Measurements from ENCODE around the gene PDE4D.

Gene PDE4D

DNA sequence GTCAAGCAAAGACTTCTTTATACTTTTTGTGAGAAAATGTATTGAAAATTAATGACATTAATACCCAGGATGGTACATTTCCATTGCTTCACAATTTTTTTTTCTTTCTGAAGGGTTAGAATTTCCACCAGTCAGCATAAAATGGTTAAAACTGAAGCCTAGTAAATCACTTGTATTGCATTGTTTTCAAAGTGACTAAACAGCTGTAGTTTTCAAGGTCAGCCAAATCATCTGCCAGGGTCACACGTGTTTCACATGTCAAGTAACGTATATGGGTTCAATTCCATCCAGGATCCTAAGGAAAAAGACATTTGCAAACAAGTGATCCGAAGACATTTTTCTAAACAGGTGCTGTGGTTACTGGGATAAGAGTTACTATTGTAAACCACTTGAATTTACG, 736.5 kb downstream of the PDE4D start:
- DNase-seq: no peak

DNA sequence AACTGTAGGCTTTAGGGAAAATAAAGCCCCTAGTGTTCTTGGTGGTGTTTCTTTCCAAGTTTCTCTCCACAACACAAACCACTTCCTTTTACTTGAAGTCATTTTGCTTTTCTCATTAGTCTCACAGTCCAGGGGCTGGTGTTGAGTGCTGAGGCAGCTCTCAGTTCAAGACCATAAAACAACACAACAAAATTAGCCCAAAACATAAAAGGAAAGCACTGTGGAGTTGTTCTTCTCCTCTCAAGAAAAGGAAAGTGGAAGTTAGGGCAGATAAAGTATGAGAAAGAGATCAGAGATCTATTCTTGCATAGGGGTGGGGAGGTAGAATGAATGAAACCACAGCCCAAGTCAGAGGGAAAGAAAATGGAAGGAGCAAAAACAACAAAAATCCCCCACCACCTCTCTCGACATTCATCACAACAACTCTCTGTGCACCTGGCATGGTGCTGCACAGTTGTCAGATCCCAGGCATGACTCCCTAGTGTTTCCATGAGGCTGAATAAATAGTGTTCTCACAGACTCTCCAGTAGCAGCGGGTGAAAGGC, 740.8 kb downstream of the PDE4D start:
- DNase-seq: no peak

DNA sequence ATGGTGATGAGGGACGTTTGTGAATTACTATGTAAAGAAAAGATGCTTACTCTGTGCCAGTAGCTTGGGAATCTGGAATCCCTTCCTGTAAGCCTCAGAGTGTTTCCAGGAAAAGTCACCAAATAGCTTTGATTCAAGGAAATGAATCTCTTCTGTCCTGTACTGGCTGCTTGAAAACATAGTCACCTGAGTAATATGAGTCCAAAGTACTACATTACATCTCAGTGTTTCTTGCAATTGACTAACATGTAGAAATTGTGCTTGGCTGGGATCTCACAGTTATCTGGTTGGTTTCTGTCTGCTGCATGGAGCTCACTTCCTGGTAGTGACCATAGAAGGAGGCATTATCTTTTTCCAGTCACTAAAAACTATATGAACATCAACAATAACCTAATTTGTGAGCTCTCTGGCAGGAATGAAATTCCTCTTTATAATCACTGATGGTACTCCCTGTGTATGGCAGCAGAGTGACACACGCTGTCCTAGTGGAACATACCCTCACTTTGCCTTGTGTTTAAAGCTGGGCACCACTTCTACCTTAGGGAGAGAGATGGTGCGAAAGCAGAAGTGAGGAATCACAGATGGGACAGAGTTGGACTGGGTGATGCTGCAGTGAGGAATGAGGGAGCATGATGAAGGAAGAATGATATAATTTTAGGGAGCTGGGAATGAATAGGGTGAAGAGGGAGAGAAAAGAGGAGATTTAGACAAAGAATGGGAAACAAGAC, 742.2 kb downstream of the PDE4D start:
- no peak for DNase-seq

DNA sequence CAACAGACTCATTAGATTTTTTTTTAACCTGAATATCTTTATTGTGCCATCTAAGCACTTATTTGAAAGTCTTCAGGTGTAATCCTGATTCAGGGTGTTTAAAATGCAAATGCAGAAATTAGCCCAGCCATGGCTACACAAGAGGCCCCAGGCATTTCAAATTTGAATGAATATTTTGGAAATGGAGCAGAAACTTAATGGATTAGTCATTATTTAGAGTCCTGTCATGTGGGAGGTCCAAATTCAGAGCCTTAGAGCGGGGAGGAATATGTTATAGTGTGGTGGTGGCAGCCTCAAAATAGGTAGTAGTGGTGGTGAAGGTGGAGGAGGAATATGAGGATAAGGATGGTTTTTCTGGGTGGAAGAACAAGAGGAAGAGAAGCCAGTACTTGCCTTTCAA, 743.7 kb downstream of the PDE4D start:
- no peak for DNase-seq

DNA sequence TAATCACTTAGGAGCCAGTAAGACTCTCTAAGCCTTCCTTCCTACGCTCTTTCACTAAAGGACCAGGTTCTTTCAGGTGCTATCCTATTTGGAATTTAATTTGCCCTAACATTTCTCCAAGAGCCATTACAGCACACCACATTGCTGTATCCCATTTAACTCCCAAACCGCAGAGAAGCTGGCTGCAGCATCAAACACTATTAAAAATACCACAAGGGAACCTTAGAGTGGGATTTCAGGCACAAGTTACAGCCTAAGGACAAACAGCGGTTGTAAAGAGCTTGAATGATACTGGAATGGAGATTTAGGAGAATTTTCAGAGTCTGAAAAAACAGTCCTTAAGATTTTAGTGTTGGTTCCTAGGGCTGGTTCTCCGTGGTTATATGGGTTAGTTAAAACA, 744.3 kb downstream of the PDE4D start:
- no peak for DNase-seq

DNA sequence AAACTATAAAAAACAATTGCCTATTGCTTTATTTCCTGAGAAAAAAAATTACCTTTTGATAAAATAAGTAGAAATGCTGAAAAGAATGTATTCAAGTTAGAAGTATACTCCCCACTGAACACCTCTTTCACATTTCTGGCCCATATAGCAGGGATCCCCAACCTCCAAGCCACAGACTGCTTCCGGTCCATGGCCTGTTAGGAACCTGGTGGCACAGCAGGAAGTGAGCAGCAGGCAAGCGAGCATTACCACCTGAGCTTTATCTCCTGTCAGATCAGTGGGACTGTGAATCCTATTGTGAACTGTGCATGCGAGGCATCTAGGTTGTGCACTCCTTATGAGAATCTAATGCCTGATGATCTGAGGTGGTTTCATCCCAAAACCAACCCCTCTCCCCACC, 746.8 kb downstream of the PDE4D start:
- no peak for DNase-seq

DNA sequence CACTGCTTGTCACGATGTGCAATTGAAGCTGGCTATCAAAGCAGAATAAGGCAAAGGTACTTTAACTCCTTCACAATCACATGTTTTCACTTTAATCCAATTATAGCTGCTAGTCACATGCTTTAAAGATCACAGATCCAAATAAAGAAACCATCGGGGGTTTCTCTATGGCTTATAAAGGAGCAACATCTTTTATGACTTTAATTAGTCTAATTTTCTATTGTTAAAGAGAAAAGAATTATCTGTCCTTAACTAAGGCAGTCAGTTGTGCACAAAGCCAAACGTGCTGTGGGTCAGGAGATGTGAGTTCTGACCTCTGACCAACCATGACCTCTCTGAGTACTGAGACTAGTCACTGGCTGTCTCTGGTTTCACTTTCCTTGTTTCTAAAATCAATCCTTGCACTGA, 749.6 kb downstream of the PDE4D start:
- DNase-seq: no peak

DNA sequence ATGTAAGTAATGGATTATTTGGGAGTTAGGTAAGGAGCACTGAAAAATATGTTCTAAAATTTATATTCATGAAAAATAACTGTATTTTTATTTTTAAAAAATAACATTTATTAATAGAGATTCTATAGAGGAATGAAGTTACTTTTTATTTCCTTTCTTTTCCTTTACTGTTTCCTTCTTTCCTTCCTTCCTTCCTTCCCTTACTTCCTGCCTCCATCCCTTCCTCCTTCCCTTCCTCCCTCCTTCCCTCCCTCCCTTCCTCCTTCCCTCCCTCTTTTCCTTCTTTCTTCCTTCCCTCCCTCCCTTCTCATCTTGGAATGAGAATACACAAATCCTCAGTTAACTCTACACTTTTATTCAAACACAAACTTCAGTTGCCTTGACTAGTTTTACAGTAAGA, 750.6 kb downstream of the PDE4D start:
- no peak for DNase-seq

DNA sequence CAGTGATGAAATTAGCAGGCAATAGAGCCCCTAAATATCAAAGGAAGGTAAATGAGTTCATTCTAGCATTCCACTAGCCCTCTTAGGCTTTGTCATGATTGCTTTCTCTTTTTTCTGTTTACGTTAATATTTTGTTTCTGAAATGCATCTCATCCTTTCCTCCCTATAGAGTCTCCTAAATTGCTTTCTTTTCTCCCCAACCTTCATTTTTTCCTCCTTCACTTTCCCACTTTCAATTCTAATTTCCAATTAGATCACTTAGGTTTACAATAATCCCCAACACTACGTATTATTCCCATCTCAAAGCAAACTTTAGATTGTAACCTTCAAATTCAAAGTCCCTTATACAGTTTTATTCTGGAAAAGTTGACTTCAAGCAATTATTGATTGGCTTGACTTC, 751.4 kb downstream of the PDE4D start:
- no peak for DNase-seq

DNA sequence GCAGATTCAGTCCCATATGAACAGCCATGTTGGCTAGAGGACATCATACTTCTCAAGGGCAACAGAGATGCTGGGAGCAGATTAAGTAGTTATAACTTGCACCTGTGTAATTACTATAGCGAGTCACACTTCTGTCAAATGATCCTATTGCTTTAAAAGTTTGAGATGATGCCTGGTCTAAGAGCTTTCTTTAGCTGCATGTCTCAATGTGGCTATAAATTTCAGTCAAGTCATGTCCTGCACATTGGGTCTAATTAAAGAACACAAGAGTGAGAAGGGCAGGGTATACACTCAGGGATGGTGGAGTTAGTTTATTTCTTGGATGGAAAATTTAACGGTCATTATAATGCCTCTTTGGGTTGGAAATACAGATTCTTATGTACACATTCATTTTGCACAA, 753.4 kb downstream of the PDE4D start:
- no peak for DNase-seq

DNA sequence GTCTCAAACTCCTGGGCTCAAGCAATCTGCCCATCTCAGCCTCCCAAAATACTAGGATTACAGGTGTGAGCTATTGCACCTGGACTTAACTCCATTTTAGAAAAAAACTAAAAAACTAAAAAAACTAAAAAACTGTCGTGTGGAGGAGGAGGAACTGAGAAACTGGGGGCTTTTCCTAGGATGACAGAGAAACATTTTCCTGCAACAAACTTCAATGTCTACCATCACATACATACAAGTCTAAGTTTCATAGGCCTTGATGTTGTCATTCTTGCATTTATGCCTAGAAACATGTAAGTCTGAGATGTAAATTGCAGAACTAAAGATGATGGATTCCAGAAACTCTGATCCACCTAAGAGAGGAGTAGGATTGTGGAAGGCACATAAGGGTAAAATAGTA, 753.8 kb downstream of the PDE4D start:
- no peak for DNase-seq

DNA sequence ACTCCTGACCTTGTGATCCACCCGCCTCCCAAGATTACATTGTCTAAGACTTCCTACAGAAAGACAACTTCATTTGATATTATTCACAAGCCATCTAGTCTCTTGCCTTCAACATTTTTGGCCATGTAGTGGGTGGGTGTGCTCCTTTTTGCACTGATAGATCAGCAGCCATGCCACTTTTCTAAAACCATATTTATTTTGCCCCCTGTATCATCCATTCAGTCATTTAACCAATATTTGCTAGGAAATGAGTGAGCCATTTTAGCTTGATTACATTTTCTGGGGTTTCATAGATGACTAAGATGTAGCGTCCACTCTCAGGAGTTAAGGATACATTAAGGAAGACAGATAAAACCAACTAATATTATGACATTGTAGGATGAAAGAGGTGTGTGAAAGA, 755.0 kb downstream of the PDE4D start:
- no peak for DNase-seq

DNA sequence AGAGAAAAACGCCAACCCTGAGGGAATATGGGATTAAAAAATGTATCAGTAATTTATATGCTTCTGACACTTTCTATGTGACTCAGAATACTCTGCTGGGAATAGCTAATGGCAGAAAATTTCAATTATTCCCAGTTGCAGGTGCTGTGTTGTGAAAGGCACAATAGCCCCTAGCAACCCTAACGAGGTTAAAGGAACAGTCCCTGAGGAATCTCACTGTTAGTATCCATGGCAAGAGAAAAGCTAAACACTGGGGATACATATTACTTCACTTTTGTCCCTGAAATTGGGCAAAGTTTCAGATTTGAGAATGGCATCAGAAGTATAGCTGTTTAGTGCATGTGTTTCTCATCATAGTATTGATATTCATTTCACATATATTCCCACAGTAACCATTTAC, 755.7 kb downstream of the PDE4D start:
- DNase-seq: no peak

DNA sequence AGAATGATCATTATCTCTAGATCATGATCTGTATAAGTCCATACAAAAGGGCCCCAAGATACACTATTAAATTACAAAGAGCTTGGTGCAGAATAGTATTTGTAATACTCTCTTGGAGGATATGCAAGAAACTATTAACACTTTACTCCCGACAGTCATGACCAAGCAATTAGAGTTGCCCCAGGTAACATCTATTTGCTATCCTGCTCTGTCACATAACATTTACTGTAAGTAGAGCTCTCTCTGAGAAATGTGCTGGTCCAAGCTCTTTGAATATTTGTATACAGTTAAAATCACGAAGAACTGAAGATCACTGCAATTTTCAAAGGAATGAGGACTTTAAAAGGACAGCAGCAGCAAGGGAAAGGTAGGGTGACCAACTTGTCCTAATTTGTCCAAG, 757.0 kb downstream of the PDE4D start:
- no peak for DNase-seq

DNA sequence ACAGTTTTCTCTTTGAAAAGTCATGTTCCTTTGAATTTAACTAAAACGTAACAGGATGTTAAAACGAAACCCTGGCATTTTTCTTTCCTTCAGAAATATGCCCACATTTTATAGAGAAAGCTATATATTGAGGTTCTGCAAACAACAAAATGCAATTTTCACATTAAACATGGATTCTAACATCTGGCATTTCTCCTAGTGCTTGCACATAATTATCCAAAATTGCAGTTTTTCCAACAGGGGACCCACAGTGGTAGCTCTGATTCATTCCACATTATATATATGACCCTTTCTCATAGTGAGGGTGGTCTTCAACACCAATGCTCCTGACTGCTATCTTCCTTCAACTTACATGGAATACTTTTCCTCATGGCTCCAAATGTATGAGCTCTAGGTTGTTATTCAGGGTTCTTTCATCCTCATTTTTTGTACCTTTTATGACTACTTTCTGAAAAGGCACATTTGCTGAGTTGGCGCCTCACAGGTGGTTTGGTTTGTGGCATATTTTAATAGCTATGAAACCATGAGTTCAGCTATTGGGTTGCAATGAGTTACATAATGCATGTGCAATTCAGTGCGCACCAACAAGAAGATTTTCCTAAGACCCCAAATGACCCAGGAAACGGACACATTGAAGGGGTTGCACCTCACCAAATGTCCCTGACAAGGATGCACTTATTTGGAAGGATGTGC, 758.9 kb downstream of the PDE4D start:
- DNase-seq: no peak

DNA sequence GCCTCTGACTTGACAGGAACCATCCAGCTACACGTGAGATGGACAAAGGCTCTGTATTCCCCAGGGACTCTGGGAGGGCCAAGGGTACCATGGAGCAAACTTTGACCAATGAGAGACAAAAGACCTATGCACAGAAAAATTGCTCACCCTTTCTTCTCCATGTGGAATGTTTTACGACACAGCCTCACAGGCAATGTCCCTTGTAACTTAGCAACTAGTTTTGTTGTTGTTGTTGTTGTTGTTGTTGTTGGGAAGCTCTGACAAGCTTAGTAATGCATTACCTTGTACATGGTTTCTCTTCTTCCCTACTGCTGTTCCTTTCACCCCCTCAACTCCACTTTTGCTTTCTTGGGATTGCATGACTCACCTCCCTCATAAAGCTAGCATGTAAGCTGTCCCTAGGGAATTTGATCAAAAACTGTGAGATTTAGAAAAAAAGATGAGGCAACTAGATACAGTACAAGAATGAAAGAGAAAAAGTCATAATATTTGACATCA, 759.7 kb downstream of the PDE4D start:
- no peak for DNase-seq

DNA sequence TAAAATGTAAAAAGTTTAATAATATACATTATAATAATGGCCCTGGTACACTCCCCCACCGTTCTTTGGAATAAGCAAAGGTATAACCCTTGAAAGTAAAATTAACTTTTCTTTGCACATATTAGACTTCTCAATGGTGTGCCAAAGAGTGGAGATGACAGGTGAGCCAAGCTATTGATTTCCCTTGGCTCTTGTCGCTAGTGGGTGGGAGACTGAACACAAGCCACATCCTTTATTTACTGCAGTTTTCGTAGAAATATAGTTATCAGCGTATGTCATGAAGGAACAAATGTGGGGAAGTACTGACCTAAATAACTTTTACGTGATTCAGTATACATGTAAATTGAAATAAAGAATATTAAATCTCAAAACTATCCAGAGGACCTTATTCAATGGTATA, 761.4 kb downstream of the PDE4D start:
- peak; percentile 54 for DNase-seq

DNA sequence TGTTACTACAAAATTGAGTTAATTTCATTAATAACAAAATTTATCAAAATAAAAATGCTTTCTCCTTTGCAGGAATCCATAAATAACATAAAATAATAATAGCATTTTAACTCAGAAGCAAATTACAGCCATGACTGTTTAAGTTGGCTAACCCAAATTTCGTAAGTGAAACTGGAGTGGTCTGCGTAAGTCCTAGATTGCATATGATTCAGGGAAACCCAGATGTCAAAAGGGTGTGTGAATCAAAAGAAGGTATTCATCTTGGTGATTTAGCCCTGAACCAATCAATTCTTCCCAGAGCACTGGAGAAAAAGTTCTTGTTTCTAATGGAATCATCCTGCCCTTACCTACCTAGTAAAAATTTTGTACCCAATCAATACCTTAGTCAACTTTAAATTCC, 763.1 kb downstream of the PDE4D start:
- DNase-seq: no peak

DNA sequence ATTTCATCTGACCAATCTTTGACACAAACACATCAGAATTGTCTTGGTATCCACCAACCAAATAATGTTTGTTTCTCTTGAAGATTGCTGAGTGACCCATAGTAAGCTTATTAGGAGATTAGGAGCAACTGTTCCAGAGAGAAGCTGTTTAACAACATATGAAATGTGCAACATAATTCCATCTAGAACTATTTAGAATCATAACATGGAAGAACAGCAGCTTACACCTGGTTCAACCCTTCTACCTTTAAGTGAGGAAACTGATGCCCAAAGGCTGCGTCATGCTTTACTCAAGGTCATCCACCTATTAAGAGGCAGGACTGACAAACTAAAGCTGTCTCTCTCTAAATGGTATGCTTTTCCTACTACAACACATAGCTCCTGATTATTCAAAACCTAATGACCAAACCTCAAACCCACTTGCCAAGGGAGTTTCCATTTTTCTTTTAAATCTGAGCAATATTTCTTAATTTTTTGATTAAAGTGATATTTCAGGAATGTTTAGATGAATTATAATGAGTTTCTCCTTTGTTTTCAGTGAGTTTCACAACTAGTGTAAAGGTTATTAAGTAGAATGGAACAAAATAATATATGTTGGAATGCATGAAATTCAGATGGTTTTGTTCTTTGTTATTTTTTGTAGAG, 764.8 kb downstream of the PDE4D start:
- DNase-seq: no peak

DNA sequence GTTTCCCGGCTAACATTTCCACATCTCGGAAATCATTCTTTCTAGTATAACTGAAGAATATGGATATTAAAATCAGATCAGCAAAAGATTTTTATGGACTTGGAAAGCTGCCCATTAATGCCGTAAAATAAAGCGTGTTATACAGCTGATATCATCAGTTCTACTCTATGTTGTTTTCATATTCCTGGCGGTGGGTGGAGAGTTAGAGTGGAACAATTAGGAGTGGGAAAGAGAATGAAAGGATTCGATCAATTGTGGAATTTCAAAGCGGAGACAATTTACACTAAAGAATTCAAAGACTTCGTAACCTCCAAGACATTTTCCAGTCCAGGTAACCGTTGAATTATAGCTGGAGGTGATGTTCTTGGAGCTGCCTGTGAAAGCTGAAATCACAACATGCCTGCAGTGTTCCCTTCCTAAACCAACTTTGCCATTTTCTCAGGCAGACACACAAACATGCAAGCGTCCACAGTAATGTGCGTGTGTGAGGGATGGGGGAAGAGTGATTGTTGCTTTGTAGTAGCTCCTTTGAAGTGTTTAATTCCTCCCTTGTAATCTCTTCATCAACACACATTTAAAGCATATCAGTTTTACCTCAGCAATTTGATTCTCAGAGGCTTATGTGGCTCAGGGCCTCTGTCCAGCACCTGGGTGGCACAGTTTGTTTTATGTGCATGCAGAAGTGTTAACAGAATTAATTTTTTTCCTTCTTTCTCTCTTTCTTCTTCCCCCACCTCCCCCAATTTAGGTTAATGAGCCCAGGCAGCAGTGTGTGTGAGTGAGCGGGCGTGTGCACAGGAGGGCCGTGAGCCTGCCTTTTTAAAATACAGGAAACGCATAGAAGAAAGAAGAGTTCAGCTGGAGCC, 766.6 kb downstream of the PDE4D start:
- no peak for DNase-seq

DNA sequence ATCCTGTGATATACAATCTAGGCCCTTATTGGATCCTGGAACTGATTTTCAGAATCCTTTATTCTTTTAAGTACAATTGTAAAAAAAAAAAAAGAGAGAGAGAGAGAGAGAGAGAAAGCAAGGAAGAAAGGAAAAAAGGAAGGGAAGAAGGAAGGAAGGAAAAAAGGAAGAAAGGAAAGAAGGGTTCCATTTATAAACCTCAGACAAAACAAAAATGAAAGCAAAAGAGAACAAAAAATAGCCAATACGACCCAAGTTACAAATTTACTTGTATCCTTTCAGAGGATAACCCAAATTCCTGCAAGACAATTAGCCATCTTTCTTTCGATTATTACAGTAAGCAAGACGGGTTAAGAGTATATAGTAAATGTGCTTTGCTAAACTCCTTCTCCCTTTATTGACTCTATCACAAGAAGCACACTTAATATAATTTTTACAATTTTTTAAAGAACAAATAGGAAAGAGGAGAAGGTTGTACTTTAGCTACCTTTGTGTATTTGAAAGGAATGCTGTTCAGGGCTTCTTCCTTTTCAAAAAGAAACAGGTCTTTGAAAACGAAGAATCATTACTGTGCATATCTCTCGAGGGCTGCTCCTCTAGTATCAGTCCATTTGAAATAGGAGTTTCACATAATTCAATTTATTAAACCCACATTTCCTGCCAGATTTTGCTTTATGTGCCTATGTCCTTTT, 767.4 kb downstream of the PDE4D start:
- no peak for DNase-seq

Data from CD4-positive, alpha-beta T cell treated with Interleukin-10 for 1 hour (primary cell).